Measurements from ENCODE around the gene PUS7. TPM values are rescaled to one million over a fixed set of nuclear protein-coding genes. Genes with fewer than 3 reads are reported as not detected.

The PUS7 gene
- total and polyA plus RNA-seq, 2 of the 4 experiments (the other 2 are of a cell fraction): 11.7 to 17.0 TPM

DNA sequence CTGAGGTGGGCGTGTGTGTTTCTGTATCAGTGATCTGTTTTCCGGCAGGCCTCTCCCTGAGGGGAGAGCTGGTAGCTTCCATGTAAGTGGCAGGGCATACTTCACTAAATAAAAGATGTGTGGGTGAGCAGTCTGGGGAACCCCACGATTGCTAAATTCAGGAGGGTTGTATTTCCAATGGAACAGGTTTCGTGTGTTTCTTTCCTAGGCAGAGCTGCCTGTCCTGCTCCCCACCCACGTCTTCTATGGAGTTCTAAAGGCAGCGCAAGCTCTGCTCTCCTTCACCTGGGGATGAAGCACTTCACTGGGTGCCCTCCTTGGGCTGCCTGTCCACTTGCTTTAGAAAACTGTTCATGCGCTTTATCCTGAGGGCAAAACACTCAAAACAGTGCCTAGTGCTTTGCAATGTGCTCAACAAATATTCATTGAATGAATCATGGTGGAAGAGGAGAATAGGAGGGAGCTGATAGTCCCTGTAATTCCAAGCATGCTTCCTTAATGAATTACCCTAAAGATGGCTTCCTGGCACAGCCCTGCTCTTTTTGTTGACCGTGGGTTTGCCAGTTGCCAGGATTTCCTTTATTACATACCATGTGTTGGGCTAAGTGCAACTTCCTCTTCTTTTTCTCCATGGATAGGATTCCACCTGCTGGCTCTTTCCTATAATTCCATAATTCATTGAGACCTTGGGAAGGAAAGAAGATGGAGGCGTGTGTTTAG, 82.7 kb downstream of the PUS7 start:
- H2AFZ ChIP-seq (replicated peaks; ENCODE audit: low read length, poor library complexity): peak overlapping the region; percentile 88
- H4K8ac ChIP-seq (ENCODE audit: low read depth in 2 of 2, low read length in 2 of 2): peak overlapping the region; percentile 31 to 67; a peak in 3 of 4 replicates
- H3K36me3 ChIP-seq (ENCODE audit: control insufficient read depth, insufficient read depth, low read length): no peaks in the 10 kb centered on the region
- ATAC-seq (ENCODE audit: low read depth) (peak; percentile 98), DNase-seq (peak; percentile 86)
- peak overlapping the region; percentile 86 for H3K4ac ChIP-seq (ENCODE audit: low read depth, low read length)
- peak overlapping the region; percentile 69; the same call in 1 of the 3 replicates for H2BK15ac ChIP-seq (ENCODE audit: low read depth, low read length)
- no peak overlapping the region for H3K4me3 ChIP-seq (ENCODE audit: insufficient read depth, low read depth, low read length)
- no peaks in the 10 kb centered on the region for H3K27me3 ChIP-seq (ENCODE audit: control insufficient read depth, insufficient read depth, low read length)
- 77% methylated on average over 2 of the region's 9 CpGs; no CpG with 5 or more reads in 1 of the 2 experiments for WGBS, 2 experiments (ENCODE audit: extremely low coverage in 2 of 2, insufficient read length in 1 of 2)
- peak overlapping the region; percentile 76 for H3K14ac ChIP-seq (replicated peaks; ENCODE audit: low read depth, low read length)
- TF ChIP-seq CHD1 (IDR thresholded peaks at IDR 0.05; ENCODE audit: low read depth, low read length) (no peak), MAFK (IDR thresholded peaks at IDR 0.05; ENCODE audit: low read depth, low read length) (no peak), CEBPB (IDR thresholded peaks at IDR 0.05; ENCODE audit: low read depth, low read length) (peak; percentile 73), RAD21 (IDR thresholded peaks at IDR 0.05; ENCODE audit: low read length) (peak; percentile 36), RCOR1 (IDR thresholded peaks at IDR 0.05; ENCODE audit: insufficient replicate concordance, low read length) (no peak), POLR2A (IDR thresholded peaks at IDR 0.05; ENCODE audit: low read depth, low read length) (no peak), MAZ (IDR thresholded peaks at IDR 0.05; ENCODE audit: borderline replicate concordance, low read depth, low read length) (no peak), MXI1 (IDR thresholded peaks at IDR 0.05; ENCODE audit: borderline replicate concordance, low read depth, low read length) (no peak), SMC3 (IDR thresholded peaks at IDR 0.05; ENCODE audit: low read depth, low read length) (peak; percentile 17; the same call in 1 of the 2 replicates), BHLHE40 (IDR thresholded peaks at IDR 0.05; ENCODE audit: low read depth, low read length) (no peak), NFE2L2 (IDR thresholded peaks at IDR 0.05; ENCODE audit: low read depth, low read length) (no peak)
- TF ChIP-seq, protein P1, sequence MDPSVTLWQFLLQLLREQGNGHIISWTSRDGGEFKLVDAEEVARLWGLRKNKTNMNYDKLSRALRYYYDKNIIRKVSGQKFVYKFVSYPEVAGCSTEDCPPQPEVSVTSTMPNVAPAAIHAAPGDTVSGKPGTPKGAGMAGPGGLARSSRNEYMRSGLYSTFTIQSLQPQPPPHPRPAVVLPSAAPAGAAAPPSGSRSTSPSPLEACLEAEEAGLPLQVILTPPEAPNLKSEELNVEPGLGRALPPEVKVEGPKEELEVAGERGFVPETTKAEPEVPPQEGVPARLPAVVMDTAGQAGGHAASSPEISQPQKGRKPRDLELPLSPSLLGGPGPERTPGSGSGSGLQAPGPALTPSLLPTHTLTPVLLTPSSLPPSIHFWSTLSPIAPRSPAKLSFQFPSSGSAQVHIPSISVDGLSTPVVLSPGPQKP (IDR thresholded peaks at IDR 0.05; ENCODE audit: borderline replicate concordance, low read depth, low read length): no peak
- TF ChIP-seq, protein P2, sequence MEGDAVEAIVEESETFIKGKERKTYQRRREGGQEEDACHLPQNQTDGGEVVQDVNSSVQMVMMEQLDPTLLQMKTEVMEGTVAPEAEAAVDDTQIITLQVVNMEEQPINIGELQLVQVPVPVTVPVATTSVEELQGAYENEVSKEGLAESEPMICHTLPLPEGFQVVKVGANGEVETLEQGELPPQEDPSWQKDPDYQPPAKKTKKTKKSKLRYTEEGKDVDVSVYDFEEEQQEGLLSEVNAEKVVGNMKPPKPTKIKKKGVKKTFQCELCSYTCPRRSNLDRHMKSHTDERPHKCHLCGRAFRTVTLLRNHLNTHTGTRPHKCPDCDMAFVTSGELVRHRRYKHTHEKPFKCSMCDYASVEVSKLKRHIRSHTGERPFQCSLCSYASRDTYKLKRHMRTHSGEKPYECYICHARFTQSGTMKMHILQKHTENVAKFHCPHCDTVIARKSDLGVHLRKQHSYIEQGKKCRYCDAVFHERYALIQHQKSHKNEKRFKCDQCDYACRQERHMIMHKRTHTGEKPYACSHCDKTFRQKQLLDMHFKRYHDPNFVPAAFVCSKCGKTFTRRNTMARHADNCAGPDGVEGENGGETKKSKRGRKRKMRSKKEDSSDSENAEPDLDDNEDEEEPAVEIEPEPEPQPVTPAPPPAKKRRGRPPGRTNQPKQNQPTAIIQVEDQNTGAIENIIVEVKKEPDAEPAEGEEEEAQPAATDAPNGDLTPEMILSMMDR (conservative IDR thresholded peaks at IDR 0.05; ENCODE audit: low read depth, low read length): peak; percentile 34
- ChIA-PET POLR2A (ENCODE audit: unreplicated experiment) (no interaction called here), CTCF (interaction anchor here (0.6 to 1.2 kb wide), 2 partner anchors 40 to 165 kb away, joined by 3 read pairs; no protein-coding TSS in a partner anchor)
- peak overlapping the region; percentile 80 for H4K91ac ChIP-seq (ENCODE audit: insufficient read depth, low read depth, low read length)
- no peaks in the 10 kb centered on the region for H3K9me3 ChIP-seq (ENCODE audit: control insufficient read depth, insufficient read depth, low read length)
- H3K56ac ChIP-seq (ENCODE audit: extremely low read depth, insufficient read depth, low read length): 0 out of 2 replicates have a peak overlapping the region, but pooled peaks have one; percentile 29
- peak overlapping the region; percentile 26; the same call in 1 of the 2 replicates for H3K4me2 ChIP-seq (ENCODE audit: low read depth, low read length)
- no TSS peak for BruUV-seq (replicated peaks)
- no peak overlapping the region; the same call in 1 of the 2 replicates for H3K18ac ChIP-seq (ENCODE audit: low read depth, low read length)
- peaks cover 7% of the 10 kb centered on the region for H3K4me1 ChIP-seq (ENCODE audit: control insufficient read depth, insufficient read depth, low read length)
- no peaks in the 10 kb centered on the region for H4K20me1 ChIP-seq (ENCODE audit: insufficient read depth, low read length)
- H2BK20ac ChIP-seq (ENCODE audit: low read depth, low read length): peak overlapping the region; percentile 86
- H2AK5ac ChIP-seq (ENCODE audit: low read depth, low read length): peak overlapping the region; percentile 57
- no peaks in the 10 kb centered on the region for H3K79me1 ChIP-seq (ENCODE audit: low read depth in 1 of 2, low read length in 2 of 2)
- H3K23ac ChIP-seq (ENCODE audit: low read depth, low read length): peak overlapping the region; percentile 39; the same call in 1 of the 2 replicates
- dilution Hi-C loops (cut with HindIII; ENCODE audit: low sequenced_read_pairs, unreplicated experiment): no loop called here
- H3K27ac ChIP-seq (ENCODE audit: insufficient read depth, low read length): peak overlapping the region; percentile 18; the same call in 1 of the 2 replicates
- no peak overlapping the region for H3K9ac ChIP-seq (ENCODE audit: low read depth, low read length)
- H2BK5ac ChIP-seq (ENCODE audit: low read depth, low read length, poor library complexity, severe bottlenecking): peak overlapping the region; percentile 59
- intact Hi-C loops (cut with micrococcal nuclease): no loop called here
- H2BK120ac ChIP-seq (ENCODE audit: low read depth, low read length): peak overlapping the region; percentile 70
- H4K5ac ChIP-seq (ENCODE audit: low read depth, low read length): no peak overlapping the region; the same call in 1 of the 2 replicates
- H2AK9ac ChIP-seq (replicated peaks; ENCODE audit: low read depth, low read length, poor library complexity): peak overlapping the region; percentile 73
- in situ Hi-C loops (cut with MboI; ENCODE audit: low sequenced_read_pairs): no loop called here
- H3K9me1 ChIP-seq (ENCODE audit: insufficient read depth, low read length): peaks cover 9% of the 10 kb centered on the region
